ENCODE measurements around the gene FAM32A.

The FAM32A gene

DNA sequence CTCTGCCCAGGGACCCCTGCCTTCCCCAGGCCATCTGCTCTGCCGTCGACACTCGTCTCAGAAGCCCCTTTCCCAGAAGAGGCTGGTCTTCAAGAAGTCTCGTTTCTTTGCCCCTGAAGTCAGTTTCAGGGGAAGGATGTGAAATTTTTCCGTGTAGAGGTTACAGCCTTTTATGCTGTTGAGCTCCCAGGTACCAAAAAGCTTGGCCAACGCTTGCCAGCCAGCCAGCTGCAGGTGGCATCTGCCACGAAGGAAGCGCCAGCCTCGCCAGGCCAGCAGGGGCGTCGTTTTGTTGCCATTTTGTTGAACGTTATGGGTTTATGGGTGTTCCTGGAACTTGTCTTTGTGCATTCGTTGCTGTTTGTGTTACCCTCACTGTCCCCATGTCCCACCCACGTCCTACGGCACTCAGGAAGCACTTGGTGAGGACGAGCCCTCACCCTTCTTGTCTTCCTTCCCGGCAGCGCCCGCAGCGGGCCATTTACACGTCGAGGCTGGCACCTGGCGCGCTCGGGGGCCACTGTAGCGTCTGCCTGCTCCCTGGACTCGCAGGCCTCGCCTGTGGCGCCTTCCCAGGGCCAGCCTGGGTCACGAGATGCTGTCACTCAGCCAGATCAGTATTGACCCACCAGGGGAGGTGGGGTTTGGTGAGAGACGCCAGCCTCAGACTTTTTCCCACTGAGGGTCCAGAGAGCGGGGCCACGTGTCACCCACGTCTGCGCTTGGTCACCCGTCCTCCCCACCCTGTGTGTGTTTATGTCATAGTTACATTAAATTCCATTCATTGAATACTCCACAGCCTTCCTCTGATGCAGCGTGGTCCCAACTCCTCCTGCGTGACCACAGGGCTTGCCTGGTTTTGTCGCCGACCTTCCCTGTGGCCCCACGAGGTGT is 49.6 kb downstream of the FAM32A start:
- H3K4me3 ChIP-seq (ENCODE audit: low read depth, low read length): no peak overlapping the region
- no peak for DNase-seq (ENCODE audit: low read depth)
- TF ChIP-seq CTCF (IDR thresholded peaks at IDR 0.05; ENCODE audit: low read depth, low read length, missing control alignments): no peak

DNA sequence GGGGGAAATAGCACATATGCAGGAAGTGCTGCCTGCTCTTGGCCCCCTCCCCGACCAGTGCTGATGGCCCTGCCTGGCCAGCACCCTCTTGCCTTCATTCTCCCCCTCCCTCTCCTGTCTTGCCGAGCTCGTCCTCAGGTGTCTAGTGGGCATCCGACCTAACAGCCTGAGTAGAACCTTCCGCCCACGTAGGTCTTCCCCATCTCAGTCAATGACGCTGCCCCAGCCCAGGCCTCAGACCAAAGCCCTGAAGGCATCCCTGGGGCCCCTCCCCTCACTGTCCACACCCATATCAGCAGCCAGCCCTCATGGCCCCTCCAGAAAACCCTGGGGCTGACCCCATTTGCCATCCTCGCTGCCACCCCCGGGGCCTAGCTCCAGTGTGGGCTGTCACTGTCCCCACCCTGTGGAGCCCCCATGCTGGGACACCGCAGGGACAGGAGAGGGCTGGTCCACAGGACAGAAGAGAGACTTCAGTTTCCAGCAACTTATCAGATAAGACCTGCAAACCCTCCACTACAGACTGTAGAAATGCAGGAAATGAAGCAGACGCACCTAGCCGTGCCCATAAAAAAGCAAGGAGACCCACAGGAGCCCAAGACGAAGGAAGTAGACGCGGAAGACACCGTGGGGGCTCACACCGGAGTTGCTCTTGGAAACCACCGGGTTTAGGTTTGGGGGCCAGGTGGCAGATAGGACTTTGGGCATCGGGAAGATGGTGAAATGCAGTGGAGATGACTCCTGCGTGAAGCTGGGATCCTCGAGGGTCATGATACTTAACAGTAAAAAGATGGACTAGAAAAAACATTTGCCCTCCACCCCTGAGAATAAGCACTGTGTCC is 50.8 kb downstream of the FAM32A start:
- no peak for TF ChIP-seq CTCF (IDR thresholded peaks at IDR 0.05; ENCODE audit: low read depth, low read length, missing control alignments)
- no peak for DNase-seq (ENCODE audit: low read depth)

More for the DNA sequence above, 50.8 kb downstream of the FAM32A start:
- H3K4me3 ChIP-seq (ENCODE audit: low read depth, low read length): no peak overlapping the region
